Trophoblast cell (in vitro differentiated cells and primary cell): ENCODE results near the gene MAMDC2.
A peak's percentile ranks its signal among the peaks of the same experiment; 100 is the strongest.

Experiments
- DNase-seq, 2 donors: peaks; one replicate each; pipeline ENCODE4 v3.0.0-alpha.2; 2016
- H2AFZ ChIP-seq: 2 replicates; pipeline ENCODE4 v1.6.1; 2013; ENCODE audit warnings: low read length, moderate library complexity, mild to moderate bottlenecking; ENCODE audit not compliant: insufficient read depth, poor library complexity
- H2AK5ac ChIP-seq: 2 replicates; pipeline ENCODE4 v1.6.1; 2013; ENCODE audit warnings: mild to moderate bottlenecking, low read length
- H2BK120ac ChIP-seq: 2 replicates; pipeline ENCODE4 v1.6.1; 2013; ENCODE audit warnings: low read length, mild to moderate bottlenecking, moderate library complexity; ENCODE audit not compliant: insufficient read depth, poor library complexity
- H2BK12ac ChIP-seq: 2 replicates; pipeline ENCODE4 v1.6.1; 2013; ENCODE audit warnings: mild to moderate bottlenecking, low read length, moderate library complexity
- H2BK5ac ChIP-seq: 2 replicates; pipeline ENCODE4 v1.6.1; 2013; ENCODE audit warnings: low read length, low read depth, moderate library complexity, mild to moderate bottlenecking; ENCODE audit not compliant: poor library complexity
- H3K14ac ChIP-seq: 2 replicates; pipeline ENCODE4 v1.6.1; 2013; ENCODE audit warnings: mild to moderate bottlenecking, low read length
- H3K18ac ChIP-seq: 2 replicates; pipeline ENCODE4 v1.6.1; 2013; ENCODE audit warnings: mild to moderate bottlenecking, low read length
- H3K23ac ChIP-seq: 2 replicates; pipeline ENCODE4 v1.6.1; 2013; ENCODE audit warnings: low read length
- H3K27ac ChIP-seq: 2 replicates; pipeline ENCODE4 v1.5.1; 2013; ENCODE audit warnings: low read depth, mild to moderate bottlenecking, inconsistent platforms, low read length, moderate library complexity
- H3K27me3 ChIP-seq: 2 replicates; pipeline ENCODE4 v1.6.1; 2013; ENCODE audit warnings: inconsistent platforms, mild to moderate bottlenecking, low read length, moderate library complexity; ENCODE audit not compliant: insufficient read depth
- H3K36me3 ChIP-seq, 2 experiments: 1 replicate in 1 of 2; 2 replicates in 1 of 2; pipeline ENCODE4 v1.6.1; 2013; ENCODE audit warnings: low read length in 2 of 2, mild to moderate bottlenecking in 2 of 2, moderate library complexity in 1 of 2; ENCODE audit not compliant: insufficient read depth in 2 of 2, control insufficient read depth in 1 of 2
- H3K4ac ChIP-seq: 2 replicates; pipeline ENCODE4 v1.6.1; 2013; ENCODE audit warnings: low read depth, mild to moderate bottlenecking, low read length, moderate library complexity
- H3K4me1 ChIP-seq, 2 experiments: 1 replicate in 1 of 2; 2 replicates in 1 of 2; pipeline ENCODE4 v1.6.1; 2013; ENCODE audit warnings: low read length in 2 of 2, mild to moderate bottlenecking in 2 of 2, moderate library complexity in 1 of 2; ENCODE audit not compliant: insufficient read depth in 2 of 2, control insufficient read depth in 1 of 2
- H3K4me2 ChIP-seq: 2 replicates; pipeline ENCODE4 v1.6.1; 2013; ENCODE audit warnings: inconsistent platforms, mild to moderate bottlenecking, low read length, moderate library complexity
- H3K4me3 ChIP-seq: 2 replicates; pipeline ENCODE4 v1.5.1; 2013; ENCODE audit warnings: mild to moderate bottlenecking, low read depth, low read length, inconsistent platforms
- H3K79me1 ChIP-seq: one replicate; pipeline ENCODE4 v1.6.1; 2013; ENCODE audit warnings: low read length
- H3K79me2 ChIP-seq: 2 replicates; pipeline ENCODE4 v1.6.1; 2013; ENCODE audit warnings: low read length, mild to moderate bottlenecking; ENCODE audit not compliant: control insufficient read depth, insufficient read depth, poor library complexity
- H3K9ac ChIP-seq: 2 replicates; pipeline ENCODE4 v1.6.1; 2013; ENCODE audit warnings: mild to moderate bottlenecking, low read length
- H3K9me3 ChIP-seq: 2 replicates; pipeline ENCODE4 v1.6.1; 2013; ENCODE audit warnings: low read depth, mild to moderate bottlenecking, control low read depth, inconsistent platforms, low read length; ENCODE audit not compliant: insufficient read depth
- H4K12ac ChIP-seq: 2 replicates; pipeline ENCODE4 v1.6.1; 2013; ENCODE audit warnings: low read depth, mild to moderate bottlenecking, low read length, moderate library complexity
- H4K8ac ChIP-seq: 2 replicates; pipeline ENCODE4 v1.6.1; 2013; ENCODE audit warnings: low read depth, mild to moderate bottlenecking, low read length, moderate library complexity
- H4K91ac ChIP-seq: one replicate; pipeline ENCODE4 v1.6.1; 2013; ENCODE audit warnings: low read depth, mild to moderate bottlenecking, low read length, moderate library complexity
- WGBS: extraction: QIAGEN DNeasy Blood & Tissue Kit; methylation state at CpG from one replicate; pipeline ENCODE4 v1.1.7; 2013; ENCODE audit warnings: missing lambda C conversion rate; ENCODE audit not compliant: insufficient read length, insufficient coverage; ENCODE audit errors: extremely low coverage; 5-methylcytosine and 5-hydroxymethylcytosine counted together

The MAMDC2 gene

GRCh38 chr9:70046274-70047070 lies 2.8 kb downstream of the MAMDC2 start:
- H3K4me1 ChIP-seq = peaks cover 9 to 24% of the 10 kb centered on the region in 2 experiments
- no peak overlapping the region for H3K4me3 ChIP-seq
- no peak for DNase-seq

GRCh38 chr9:70049236-70049635 lies 5.6 kb downstream of the MAMDC2 start:
- no peak overlapping the region for H3K23ac ChIP-seq
- H4K8ac ChIP-seq = no peak overlapping the region
- H3K4me3 ChIP-seq = no peak overlapping the region
- H3K79me1 ChIP-seq = no peaks in the 10 kb centered on the region
- no CpG with 5 or more reads among the region's 4 CpGs for WGBS
- H3K27ac ChIP-seq = no peak overlapping the region
- peaks cover 1 to 8% of the 10 kb centered on the region in 2 experiments for H3K4me1 ChIP-seq
- no peak overlapping the region for H2BK120ac ChIP-seq
- peaks cover 2% of the 10 kb centered on the region for H3K9me3 ChIP-seq
- H2BK12ac ChIP-seq = no peak overlapping the region
- no peak overlapping the region for H3K18ac ChIP-seq
- no peaks in the 10 kb centered on the region for H3K79me2 ChIP-seq
- H3K36me3 ChIP-seq = peaks cover 0 to 2% of the 10 kb centered on the region in 2 experiments
- H3K4me2 ChIP-seq = no peak overlapping the region
- no peak overlapping the region for H4K12ac ChIP-seq
- no peak overlapping the region for H2AK5ac ChIP-seq
- H2BK5ac ChIP-seq = no peak overlapping the region
- no peak overlapping the region for H3K4ac ChIP-seq
- no peak overlapping the region for H4K91ac ChIP-seq
- H2AFZ ChIP-seq = no peak overlapping the region
- no peak overlapping the region for H3K14ac ChIP-seq
- no peak for DNase-seq
- H3K9ac ChIP-seq = no peak overlapping the region
- H3K27me3 ChIP-seq = no peaks in the 10 kb centered on the region

More at GRCh38 chr9:70046274-70047070, 2.8 kb downstream of the MAMDC2 start:
- Histone ChIP-seq H4K8ac (no peak overlapping the region), H4K91ac (no peak overlapping the region), H2BK5ac (no peak overlapping the region), H3K18ac (no peak overlapping the region), H2AFZ (no peak overlapping the region), H3K27me3 (no peaks in the 10 kb centered on the region), H3K9me3 (peaks cover 2% of the 10 kb centered on the region), H3K79me2 (no peaks in the 10 kb centered on the region), H2BK120ac (no peak overlapping the region), H4K12ac (no peak overlapping the region), H3K4ac (no peak overlapping the region), H3K23ac (no peak overlapping the region), H2BK12ac (no peak overlapping the region), H3K79me1 (peaks cover 2% of the 10 kb centered on the region), H2AK5ac (no peak overlapping the region), H3K9ac (no peak overlapping the region), H3K14ac (no peak overlapping the region), H3K27ac (no peak overlapping the region), H3K36me3 (peaks cover 0 to 2% of the 10 kb centered on the region in 2 experiments), H3K4me2 (no peak overlapping the region)
- WGBS = no CpG with 5 or more reads among the region's 7 CpGs

- no peaks in the 10 kb centered on the region for H3K79me2 ChIP-seq
- no peak overlapping the region for H3K9ac ChIP-seq
- no peak overlapping the region for H3K18ac ChIP-seq
- no peaks in the 10 kb centered on the region for H3K79me1 ChIP-seq
- no peak overlapping the region for H4K8ac ChIP-seq
- no peak overlapping the region for H3K4me3 ChIP-seq
- no peak overlapping the region for H3K4ac ChIP-seq
- no peak overlapping the region for H4K12ac ChIP-seq
- no peak overlapping the region for H2BK12ac ChIP-seq
- H3K4me2 ChIP-seq = no peak overlapping the region
- H2BK5ac ChIP-seq = no peak overlapping the region
- DNase-seq = no peak
- no peaks in the 10 kb centered on the region for H3K9me3 ChIP-seq
- H3K27ac ChIP-seq = no peak overlapping the region
- no CpG with 5 or more reads among the region's 6 CpGs for WGBS
- no peak overlapping the region for H2AFZ ChIP-seq
- no peak overlapping the region for H4K91ac ChIP-seq
- peaks cover 0 to 4% of the 10 kb centered on the region in 2 experiments for H3K4me1 ChIP-seq
- no peaks in the 10 kb centered on the region for H3K27me3 ChIP-seq
- H3K36me3 ChIP-seq = peaks cover 0 to 2% of the 10 kb centered on the region in 2 experiments
- no peak overlapping the region for H2AK5ac ChIP-seq
- H2BK120ac ChIP-seq = no peak overlapping the region
- no peak overlapping the region for H3K14ac ChIP-seq
- peak overlapping the region; percentile 18 for H3K23ac ChIP-seq
These were observed 6.1 kb downstream of the MAMDC2 start for GRCh38 chr9:70049672-70050271.

GRCh38 chr9:70052768-70053167 lies 9.1 kb downstream of the MAMDC2 start:
- H2BK120ac ChIP-seq = no peak overlapping the region
- H4K8ac ChIP-seq = no peak overlapping the region
- no peak for DNase-seq
- H2BK5ac ChIP-seq = no peak overlapping the region
- no peak overlapping the region for H3K4me2 ChIP-seq
- no peak overlapping the region for H2BK12ac ChIP-seq
- H3K36me3 ChIP-seq = peaks cover 0 to 2% of the 10 kb centered on the region in 2 experiments
- H2AK5ac ChIP-seq = no peak overlapping the region
- no peak overlapping the region for H3K18ac ChIP-seq
- no peaks in the 10 kb centered on the region for H3K79me2 ChIP-seq
- no peak overlapping the region for H2AFZ ChIP-seq
- no peak overlapping the region for H3K23ac ChIP-seq
- WGBS = no CpG with 5 or more reads among the region's 1 CpG
- no peak overlapping the region for H3K9ac ChIP-seq
- no peaks in the 10 kb centered on the region for H3K9me3 ChIP-seq
- H3K27ac ChIP-seq = no peak overlapping the region
- H3K79me1 ChIP-seq = no peaks in the 10 kb centered on the region
- H3K4me1 ChIP-seq = no peaks in the 10 kb centered on the region
- no peak overlapping the region for H3K14ac ChIP-seq
- no peak overlapping the region for H3K4ac ChIP-seq
- no peak overlapping the region for H4K12ac ChIP-seq
- H3K27me3 ChIP-seq = no peaks in the 10 kb centered on the region
- no peak overlapping the region for H4K91ac ChIP-seq
- no peak overlapping the region for H3K4me3 ChIP-seq
